ENCODE measurements around the gene LUC7L2. TPM values are rescaled to one million over a fixed set of nuclear protein-coding genes. Genes with fewer than 3 reads are reported as not detected.
A peak's percentile ranks its signal among the peaks of the same experiment; 100 is the strongest.
"Not testable (repeated sequence)": the region's sequence is repeated elsewhere in the genome, so short reads cannot be mapped to it uniquely, and the experiment has no call there.

LUC7L2 gene
- total RNA-seq, 1 donor from 2014 or later: 94.7 TPM

DNA sequence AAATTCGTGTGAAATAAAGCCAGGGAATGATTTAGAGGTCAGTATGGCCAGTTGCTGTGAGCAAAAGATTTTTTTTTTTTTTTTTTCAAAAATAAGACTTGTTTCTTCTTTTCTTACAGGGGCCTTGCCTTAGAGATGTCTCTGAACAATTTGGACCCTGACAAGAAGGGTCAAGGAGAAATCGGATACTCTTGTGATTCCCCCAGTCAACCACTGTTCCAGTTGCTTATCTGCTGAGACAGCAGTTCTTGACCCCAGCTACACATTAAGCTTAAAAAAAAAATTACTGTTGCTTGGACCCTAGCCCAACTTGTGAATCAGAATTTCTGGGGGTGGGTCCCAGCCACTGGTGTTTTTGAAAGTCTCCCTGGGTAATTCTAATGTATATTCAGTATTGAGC is 30.6 kb upstream of the LUC7L2 start:
- H3K4me3 Mint-ChIP-seq (ENCODE audit: low read depth): no peak overlapping the region
- TF ChIP-seq, protein P1, sequence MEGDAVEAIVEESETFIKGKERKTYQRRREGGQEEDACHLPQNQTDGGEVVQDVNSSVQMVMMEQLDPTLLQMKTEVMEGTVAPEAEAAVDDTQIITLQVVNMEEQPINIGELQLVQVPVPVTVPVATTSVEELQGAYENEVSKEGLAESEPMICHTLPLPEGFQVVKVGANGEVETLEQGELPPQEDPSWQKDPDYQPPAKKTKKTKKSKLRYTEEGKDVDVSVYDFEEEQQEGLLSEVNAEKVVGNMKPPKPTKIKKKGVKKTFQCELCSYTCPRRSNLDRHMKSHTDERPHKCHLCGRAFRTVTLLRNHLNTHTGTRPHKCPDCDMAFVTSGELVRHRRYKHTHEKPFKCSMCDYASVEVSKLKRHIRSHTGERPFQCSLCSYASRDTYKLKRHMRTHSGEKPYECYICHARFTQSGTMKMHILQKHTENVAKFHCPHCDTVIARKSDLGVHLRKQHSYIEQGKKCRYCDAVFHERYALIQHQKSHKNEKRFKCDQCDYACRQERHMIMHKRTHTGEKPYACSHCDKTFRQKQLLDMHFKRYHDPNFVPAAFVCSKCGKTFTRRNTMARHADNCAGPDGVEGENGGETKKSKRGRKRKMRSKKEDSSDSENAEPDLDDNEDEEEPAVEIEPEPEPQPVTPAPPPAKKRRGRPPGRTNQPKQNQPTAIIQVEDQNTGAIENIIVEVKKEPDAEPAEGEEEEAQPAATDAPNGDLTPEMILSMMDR (IDR thresholded peaks at IDR 0.05; ENCODE audit: unreplicated experiment): no peak
- no peaks in the 10 kb centered on the region for H3K9me3 Mint-ChIP-seq (ENCODE audit: low read depth)
- peaks cover 6% of the 10 kb centered on the region for H3K4me1 Mint-ChIP-seq (ENCODE audit: low read depth)
- H3K36me3 Mint-ChIP-seq (ENCODE audit: insufficient read depth): no peaks in the 10 kb centered on the region
- H3K27me3 Mint-ChIP-seq: no peaks in the 10 kb centered on the region
- H3K27ac Mint-ChIP-seq: no peak overlapping the region
- DNase-seq (ENCODE audit: low spot score, unreplicated experiment): no peak

DNA sequence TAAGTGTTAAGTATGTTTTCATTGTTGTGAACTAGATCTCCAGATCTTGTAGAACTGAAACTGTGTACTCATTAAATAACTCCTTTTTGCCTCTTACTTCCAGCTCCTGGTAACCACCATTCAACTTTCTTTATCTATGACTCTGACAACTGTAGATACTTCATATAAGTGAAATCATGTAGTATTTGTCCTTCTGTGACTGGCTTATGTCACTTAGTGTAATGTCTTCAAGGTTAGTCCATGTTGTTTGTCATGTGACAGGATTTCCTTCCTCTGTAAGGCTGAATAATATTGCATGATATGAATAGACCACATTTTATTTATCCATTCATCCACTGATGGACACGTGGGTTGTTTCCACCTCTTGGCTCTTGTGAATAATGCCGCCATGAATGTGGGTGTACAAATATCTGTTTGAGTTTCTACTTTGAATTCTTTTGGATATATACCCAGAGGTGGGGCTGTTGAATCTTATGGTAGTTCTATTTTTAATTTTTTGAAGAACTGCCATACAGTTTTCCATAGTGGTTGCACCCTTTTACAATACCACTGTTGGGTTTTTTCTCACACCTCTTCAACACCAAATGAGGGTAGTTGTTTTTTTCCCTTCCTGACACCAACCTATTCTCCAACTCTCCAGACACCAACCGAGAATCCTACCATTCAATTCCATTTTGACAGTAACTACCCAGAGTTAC is 29.2 kb upstream of the LUC7L2 start:
- TF ChIP-seq, protein P1 (IDR thresholded peaks at IDR 0.05; ENCODE audit: unreplicated experiment): no peak
- Mint-ChIP-seq H3K27ac (no peak overlapping the region), H3K4me3 (ENCODE audit: low read depth) (no peak overlapping the region), H3K27me3 (no peaks in the 10 kb centered on the region), H3K4me1 (ENCODE audit: low read depth) (peaks cover 6% of the 10 kb centered on the region), H3K9me3 (ENCODE audit: low read depth) (no peaks in the 10 kb centered on the region), H3K36me3 (ENCODE audit: insufficient read depth) (no peaks in the 10 kb centered on the region)
- DNase-seq (ENCODE audit: low spot score, unreplicated experiment): no peak

DNA sequence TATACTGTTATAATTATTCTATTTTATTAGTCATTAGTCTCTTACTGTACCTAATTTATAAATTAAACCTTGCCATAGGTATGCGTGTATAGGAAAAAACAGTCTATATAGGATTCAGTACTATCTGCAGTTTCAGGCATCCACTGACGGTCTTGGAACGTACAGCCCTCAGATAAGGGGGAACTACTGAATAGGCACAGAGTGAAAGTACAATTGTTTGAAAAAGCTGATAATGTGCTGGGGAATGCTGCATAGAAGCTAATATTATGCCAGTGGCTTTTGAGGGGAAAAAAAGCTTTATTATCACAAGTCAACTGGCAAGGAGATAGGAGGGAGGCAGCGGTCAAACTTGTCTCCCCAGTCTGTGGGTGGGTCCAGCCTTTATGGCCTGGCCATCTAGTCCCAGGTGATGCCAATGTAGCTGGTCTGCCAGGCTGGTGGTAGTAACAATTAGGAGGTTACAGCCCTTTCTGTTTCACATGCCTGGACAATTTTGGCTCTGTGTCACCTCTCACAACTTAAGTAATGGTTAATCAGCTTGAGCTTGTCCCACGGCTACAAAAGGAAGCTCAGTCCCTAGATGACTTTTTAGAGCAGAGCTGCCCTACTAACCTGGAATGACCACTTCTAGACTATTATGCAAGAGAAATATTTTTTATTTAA is 26.9 kb upstream of the LUC7L2 start:
- no peaks in the 10 kb centered on the region for H3K36me3 Mint-ChIP-seq (ENCODE audit: insufficient read depth)
- TF ChIP-seq, protein P1 (IDR thresholded peaks at IDR 0.05; ENCODE audit: unreplicated experiment): no peak
- H3K9me3 Mint-ChIP-seq (ENCODE audit: low read depth): no peaks in the 10 kb centered on the region
- H3K27me3 Mint-ChIP-seq: no peaks in the 10 kb centered on the region
- peaks cover 6% of the 10 kb centered on the region for H3K4me1 Mint-ChIP-seq (ENCODE audit: low read depth)
- no peak overlapping the region for H3K4me3 Mint-ChIP-seq (ENCODE audit: low read depth)
- no peak for DNase-seq (ENCODE audit: low spot score, unreplicated experiment)
- peak overlapping the region; percentile 73 for H3K27ac Mint-ChIP-seq

DNA sequence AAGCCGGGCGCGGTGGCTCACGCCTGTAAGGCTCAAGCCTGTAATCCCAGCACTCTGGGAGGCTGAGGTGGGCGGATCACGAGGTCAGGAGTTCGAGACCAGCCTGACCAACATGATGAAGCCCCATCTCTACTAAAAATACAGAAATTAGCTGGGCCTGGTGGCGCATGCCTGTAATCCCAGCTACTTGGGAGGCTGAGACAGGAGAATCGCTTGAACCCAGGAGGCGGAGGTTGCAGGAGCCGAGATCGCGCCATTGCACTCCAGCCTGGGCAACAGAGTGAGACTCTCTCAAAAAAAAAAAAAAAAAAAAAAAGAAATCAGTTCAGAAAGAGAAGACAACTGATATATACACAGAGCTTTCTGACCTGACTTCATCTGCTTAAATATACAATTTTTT is 26.3 kb upstream of the LUC7L2 start:
- not testable (repeated sequence) for H3K27me3 Mint-ChIP-seq; H3K4me3 Mint-ChIP-seq (ENCODE audit: low read depth); H3K36me3 Mint-ChIP-seq (ENCODE audit: insufficient read depth); H3K27ac Mint-ChIP-seq; DNase-seq (ENCODE audit: low spot score, unreplicated experiment); H3K4me1 Mint-ChIP-seq (ENCODE audit: low read depth); H3K9me3 Mint-ChIP-seq (ENCODE audit: low read depth)

DNA sequence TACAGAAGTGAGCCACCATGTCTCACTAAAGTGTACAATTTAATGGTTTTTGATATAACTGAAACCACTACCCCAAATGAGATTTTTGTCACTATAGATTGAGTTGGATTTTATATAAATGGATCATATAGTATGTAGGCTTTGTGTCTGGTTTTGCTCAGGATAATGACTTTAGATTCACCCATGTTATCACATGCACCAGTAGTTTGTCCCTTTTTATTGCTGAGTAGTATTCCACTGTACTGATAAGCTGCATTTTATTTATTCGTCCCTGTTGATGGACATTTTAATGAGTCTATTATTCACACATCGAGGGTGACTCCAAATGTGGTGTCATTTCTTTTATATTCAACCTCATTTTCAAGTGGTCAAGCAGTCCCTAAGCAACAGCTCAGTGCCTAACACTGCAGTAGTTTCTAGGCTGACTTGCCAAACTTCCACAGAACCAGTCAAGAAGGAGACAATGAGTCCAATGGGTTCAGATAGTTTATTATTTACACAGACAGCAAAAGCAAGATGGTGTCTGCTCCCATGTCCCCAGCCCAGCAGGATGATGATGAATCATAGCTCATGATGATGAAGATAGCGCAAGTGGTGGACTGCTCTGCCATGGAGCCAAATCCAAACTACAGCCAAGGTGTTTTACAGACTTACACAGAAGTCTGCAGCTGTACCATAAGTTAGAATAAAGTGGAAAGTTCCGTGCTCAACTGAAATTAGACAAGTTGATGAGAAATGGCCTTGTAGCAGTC is 25.1 kb upstream of the LUC7L2 start:
- peaks cover 1% of the 10 kb centered on the region for H3K36me3 Mint-ChIP-seq (ENCODE audit: insufficient read depth)
- H3K4me1 Mint-ChIP-seq (ENCODE audit: low read depth): peaks cover 6% of the 10 kb centered on the region
- H3K4me3 Mint-ChIP-seq (ENCODE audit: low read depth): no peak overlapping the region
- no peak overlapping the region for H3K27ac Mint-ChIP-seq
- DNase-seq (ENCODE audit: low spot score, unreplicated experiment): no peak
- TF ChIP-seq, protein P1 (IDR thresholded peaks at IDR 0.05; ENCODE audit: unreplicated experiment): no peak
- no peaks in the 10 kb centered on the region for H3K27me3 Mint-ChIP-seq
- peaks cover 5% of the 10 kb centered on the region for H3K9me3 Mint-ChIP-seq (ENCODE audit: low read depth)

Measured in progenitor cell of endocrine pancreas (in vitro differentiated cells).